NOMO-1 treated with DMSO at 0.1 percent for 48 hours (cell line): Measurements from ENCODE around the gene TMX1.
"Not testable (repeated sequence)": the region's sequence is repeated elsewhere in the genome, so short reads cannot be mapped to it uniquely, and the experiment has no call there.

Source experiments
- DNase-seq: peaks from one replicate; lab custom pipeline; 2025; ENCODE audit not compliant: unreplicated experiment; lab: John Stamatoyannopoulos, UW

TMX1 gene, protein sequence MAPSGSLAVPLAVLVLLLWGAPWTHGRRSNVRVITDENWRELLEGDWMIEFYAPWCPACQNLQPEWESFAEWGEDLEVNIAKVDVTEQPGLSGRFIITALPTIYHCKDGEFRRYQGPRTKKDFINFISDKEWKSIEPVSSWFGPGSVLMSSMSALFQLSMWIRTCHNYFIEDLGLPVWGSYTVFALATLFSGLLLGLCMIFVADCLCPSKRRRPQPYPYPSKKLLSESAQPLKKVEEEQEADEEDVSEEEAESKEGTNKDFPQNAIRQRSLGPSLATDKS

DNA sequence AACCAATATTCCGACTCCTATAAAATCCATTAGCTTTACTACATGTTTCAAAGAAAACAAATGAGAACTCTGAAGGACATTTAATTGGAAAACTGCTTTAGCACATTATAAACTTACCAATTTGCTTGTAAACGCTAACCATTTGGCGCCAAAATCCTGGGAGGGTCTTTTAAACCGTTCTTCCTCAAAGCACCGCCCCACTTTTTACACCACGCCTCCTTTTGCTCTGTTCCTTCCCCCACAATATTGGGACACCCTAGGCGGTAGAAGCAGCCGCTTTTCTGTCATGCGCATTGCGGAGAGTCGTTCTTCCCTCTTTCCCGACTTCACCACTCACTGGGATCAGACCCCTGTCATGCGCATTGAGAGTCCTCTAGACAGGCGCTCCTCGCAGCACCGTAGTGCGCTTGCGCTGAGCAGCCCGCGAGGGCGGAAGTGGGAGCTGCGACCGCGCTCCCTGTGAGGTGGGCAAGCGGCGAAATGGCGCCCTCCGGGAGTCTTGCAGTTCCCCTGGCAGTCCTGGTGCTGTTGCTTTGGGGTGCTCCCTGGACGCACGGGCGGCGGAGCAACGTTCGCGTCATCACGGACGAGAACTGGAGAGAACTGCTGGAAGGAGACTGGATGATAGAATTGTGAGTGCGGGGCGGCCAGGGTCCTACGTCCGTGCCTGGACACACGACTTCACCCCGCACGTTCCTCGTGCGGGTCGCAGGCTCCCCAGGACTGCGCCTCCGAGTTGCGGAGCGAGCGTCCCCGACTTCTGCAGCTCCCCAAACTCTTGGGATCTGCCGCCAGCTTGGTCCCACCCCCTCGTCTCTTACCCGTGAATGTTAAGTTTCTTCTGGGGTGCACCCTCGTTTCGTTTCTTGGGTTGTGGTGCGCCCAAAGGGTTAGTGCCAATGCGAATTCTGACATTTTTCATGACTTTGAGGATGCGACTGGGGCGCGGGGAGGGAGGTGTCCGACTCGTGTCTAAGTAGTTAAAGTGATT, at the start of gene TMX1:
TMX1 (plus strand) TSS at position 435 of the 991 bp plus-strand sequence; CDS start at position 481, 46 bp downstream.
- peak; percentile 97 for DNase-seq

DNA sequence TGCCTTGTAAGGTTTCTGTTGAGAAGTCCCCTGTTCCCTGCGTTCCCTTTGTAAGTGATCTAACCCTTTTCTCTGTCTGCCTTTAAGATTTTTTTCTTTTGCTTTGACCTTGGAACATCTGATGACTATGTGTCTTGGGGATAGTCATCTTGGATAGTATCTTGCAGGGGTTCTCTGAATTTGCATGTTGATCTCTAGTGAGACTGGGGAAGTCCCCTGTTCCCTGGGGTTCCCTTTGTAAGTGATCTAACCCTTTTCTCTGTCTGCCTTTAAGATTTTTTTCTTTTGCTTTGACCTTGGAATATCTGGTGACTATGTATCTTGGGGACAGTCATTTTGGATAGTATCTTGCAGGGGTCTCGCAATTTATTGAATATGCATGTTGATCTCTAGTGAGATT, 38.2 kb upstream of the TMX1 start:
- DNase-seq: no peak

DNA sequence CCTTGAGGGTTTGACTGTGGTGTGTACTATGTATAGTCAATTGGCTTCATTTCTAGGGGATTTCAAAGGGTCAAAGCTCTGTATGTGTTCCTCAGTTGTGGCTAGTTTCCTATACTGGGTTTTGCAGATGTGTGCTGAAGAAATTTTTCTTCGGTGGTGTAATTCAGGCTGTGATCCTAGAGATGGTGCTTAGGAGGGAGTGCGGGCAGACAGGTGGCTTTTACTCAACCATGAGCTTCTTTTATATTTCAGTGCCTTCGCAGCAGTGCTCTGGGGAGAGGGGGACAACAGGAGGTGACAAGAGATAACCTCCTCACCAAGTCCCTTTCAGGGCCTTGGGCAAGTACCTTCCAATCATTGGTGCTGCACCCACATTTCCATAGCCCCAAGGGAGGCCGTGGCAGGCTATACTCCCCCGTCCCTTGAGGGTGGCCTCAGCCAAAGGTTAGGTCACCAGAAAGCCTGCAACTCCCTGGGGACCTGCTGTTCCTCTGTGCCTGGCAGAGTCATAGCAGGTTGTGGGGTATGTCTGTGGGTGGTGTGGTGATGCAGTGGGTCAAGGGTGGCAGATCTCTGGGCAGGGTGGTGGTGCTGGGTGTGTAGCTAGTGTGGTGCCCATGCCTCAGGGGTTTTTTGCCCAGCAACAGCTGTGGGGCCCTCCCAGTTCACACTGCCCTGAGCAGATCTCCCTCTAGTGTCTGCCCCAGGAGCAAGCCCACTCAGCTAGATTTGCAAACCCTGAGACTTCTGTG, 37.0 kb upstream of the TMX1 start:
- no peak for DNase-seq

DNA sequence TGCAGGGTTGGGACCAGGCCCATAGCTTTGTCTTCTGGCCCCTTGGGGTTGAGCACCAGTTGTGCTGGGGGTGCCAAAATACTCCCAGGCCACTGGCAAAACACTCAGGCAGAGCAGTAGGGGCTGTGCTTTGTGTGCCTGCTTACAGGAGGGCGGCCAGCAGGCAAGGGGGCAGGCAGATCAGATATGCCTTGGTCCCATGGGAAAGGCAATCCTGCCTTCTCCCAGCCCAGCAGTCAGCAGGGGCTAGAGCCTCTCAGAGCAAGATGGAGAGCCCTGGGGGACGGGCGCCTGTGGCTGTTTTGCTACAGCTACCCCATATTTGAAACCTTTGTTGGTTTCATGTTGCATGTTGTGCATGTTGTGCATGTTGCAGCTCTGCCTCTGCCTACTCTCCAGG, 36.2 kb upstream of the TMX1 start:
- no peak for DNase-seq

DNA sequence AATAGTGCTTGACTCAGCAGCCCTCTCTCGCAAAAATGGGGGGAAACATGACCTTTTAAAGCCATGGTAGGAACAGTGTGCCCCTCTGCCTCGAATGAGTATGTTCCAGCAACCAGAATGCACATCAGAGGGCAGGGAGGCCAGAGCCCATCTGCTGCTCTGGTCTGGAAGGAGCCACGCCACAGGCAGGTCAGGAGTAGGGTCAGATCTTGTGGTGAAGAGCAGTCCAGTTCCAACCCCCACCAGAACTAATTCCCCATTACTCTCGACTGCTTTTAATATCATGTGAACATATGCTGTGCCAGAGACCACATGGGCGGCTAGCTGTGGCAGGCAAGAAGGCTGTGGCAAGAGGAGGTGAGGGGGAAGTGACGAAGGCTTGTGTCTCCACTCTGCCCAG, 34.6 kb upstream of the TMX1 start:
- no peak for DNase-seq

DNA sequence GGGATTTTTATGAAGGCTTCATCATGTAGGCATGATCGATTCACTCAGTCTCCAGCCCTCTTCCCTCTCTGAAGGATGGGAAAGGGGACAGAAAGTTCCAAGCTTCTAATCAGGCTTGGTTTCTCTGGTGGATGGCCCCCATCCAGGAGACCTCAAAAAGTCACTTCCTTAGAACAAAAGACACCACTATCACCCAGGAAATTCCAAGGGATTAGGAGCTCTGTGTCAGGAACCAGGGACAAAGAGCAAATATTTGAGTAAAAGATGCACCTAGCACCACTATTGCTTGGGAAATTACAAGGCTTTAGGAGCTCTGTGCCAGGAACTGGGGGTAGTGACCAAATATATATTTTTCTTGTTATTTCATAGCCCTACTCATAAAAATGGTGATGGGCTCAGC, 33.6 kb upstream of the TMX1 start:
- DNase-seq: no peak

DNA sequence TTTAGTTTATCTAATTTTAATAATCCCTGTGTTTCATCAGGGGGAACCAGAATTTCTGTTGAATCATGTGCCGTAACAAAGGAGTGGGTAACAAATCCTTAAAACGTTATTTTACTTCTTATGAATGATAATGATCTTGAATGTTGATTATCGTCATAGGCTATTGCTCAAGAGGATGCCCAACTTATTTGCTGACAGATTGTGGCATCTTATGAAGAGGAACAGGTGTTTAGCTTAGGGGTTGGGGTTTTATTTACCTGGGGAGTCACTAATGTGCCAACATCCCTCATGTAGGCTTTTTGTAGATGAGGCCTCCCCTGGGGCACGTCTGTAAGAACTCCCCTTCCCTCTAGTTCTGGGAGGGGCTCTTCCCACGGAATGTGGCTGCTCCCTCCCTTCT, 32.4 kb upstream of the TMX1 start:
- no peak for DNase-seq

DNA sequence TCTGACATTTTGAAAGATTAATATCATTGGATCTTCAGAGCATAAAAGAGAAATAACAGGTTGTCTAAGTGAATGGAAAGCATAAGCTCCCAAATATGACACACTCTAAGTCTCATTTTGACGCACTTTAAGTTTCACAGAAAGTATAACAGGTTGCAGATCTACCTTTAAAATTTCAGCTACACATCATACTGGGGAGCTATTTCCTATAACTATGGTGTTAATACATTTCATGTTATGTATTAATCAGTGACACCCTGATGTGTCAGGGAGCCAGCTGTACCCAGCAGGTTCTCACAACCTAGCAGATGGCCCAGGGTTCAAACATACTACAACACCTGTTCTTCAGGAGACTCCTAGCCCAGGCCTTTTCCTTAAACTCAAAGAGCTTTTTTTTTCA, 31.1 kb upstream of the TMX1 start:
- no peak for DNase-seq

DNA sequence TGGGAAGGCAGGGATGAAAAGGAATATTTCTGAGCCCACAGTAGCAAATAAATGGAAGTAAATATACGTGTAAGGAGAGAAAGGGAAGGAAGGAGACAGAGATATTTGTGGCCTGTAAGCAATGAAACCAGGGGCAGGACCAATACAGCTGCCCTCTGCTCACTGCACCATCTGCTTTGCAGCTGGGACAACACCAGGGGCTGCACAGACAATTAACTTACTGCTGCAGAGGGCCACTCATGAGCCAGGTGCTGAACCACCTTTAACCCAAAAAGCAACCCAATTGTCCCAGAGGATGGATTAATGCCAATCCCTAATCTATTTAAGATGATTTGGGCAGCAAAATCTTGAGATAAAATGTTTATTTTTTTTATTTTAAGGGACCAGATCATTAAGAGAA, 30.6 kb upstream of the TMX1 start:
- no peak for DNase-seq

DNA sequence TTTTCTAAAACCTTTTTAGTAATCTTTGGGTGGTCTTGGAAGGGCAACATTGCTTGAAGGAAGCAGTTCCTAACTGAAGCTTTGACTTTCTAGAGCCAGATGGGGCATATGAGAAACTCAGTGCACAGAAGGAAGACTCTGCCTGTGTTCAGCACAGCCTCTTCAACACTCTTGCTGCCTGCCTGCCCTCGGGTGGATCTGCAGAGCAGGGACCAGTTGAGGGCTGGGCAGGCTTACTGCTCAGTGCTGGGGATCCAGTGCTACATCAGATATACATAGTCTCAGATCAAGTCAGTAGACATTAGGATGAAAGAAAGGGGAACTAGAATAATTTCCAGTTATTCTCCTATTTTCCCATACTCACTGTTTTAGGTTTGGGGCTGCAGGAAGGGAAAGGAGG, 29.5 kb upstream of the TMX1 start:
- DNase-seq: no peak

DNA sequence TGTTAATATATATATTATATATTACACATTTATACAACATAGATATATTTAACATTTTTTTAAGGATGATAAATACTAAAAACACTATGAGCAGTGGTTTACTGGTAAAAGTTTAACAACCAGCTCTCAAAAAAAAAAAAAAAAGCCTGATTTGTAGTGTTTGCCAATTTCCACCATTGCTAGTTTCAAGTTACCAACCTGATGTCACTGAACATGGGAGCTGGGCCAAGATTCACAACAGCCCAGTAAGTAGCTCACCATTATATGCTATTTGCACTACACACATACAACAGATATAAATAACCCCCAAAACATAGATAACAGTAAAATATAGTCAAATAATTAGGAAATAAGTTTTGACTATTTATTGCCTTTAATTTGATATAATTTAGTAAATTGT, 28.9 kb upstream of the TMX1 start:
- no peak for DNase-seq

DNA sequence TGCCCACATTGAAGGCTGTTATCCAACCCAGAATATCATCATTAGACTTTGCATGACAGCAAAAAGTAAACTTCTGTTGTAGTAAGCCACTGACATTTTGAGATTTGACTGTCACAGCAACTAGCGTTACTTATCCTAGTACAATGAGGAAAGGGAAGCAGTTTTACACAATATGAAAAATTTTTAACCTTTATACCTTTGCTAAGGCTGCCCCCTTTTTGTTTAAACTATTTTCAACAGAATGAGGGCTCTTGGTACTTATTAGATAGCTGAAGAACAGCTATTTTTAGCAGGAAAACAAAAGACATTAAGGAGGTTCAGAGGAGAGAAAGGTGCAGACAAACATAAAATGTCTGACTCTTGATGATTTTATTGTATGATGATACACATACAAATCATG, 23.4 kb upstream of the TMX1 start:
- DNase-seq: no peak

DNA sequence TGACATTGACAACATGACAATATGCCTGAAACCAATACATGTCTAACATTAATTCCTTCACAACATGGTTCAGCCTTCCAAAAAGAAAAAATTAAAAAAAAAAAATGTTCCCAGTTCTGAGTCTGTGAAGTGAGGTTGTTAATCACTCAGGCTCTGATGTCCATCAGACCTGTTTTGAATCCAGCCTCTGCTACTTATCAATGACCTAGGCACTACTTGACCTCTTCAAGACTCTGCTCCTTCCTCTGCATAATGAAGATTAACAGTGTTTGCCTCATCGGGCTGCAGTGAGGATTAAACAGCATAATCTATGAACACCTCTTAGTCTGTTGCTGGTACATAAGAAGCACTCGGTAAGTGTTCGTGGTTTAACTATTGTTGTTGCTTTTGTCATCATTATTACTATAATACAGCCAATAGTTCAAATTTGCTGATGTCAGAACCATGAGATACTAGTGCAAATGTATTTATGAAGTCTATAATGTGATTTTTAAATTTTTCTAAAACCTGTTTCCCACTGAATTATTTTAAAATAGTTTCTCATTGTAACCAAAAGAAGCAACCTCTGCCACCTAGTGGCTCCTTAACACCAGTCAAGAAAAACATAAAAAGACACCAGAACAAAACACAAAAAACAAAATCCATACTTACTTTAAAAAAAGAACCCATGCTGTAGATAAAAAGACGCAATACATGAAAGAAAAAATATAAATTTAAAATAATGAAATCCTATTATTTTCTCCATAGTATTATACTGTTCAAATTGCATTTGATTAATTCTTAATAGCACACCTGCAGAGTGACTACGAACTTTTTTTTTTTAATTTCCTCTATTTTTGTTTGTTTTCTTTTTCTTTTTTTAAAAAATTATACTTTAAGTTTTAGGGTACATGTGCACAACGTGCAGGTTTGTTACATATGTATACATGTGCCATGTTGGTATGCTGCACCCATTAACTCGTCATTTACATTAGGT, 20.3 kb upstream of the TMX1 start:
- DNase-seq: peak; percentile 23

DNA sequence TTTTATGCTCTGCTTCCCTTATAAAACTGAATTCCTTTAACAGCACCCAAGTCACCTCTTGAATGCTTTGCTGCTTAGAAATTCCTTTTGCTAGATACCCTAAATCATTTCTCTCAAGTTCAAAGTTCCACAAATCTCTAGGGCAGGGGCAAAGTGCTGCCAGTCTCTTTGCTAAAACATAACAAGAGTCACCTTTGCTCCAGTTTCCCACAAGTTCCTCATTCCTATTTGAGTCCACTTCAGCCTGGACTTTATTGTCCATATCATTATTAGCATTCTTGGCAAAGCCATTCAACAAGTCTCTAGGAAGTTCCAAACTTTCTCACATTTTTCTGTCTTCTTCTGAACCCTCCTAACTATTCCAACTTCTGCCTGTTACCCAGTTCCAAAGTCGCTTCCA, 16.6 kb upstream of the TMX1 start:
- not testable (repeated sequence) for DNase-seq

DNA sequence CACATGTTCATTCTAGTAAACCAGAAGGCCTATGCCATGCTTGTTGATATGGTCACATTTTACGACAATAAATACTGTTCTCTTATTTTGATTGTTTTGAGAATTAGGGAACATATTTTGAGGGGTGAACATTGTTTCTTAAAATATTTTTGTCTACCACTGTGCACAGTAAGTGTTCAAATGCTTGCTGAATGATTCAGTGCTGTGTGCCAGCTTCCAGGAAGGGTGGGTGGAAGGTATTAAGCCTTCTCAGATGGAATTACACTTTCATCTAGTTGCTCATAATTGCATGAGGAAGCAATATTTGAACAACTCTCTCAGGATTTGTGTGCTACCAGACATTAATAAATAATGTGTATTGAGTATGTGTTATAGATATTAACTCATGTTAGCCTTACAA, 15.5 kb upstream of the TMX1 start:
- no peak for DNase-seq

DNA sequence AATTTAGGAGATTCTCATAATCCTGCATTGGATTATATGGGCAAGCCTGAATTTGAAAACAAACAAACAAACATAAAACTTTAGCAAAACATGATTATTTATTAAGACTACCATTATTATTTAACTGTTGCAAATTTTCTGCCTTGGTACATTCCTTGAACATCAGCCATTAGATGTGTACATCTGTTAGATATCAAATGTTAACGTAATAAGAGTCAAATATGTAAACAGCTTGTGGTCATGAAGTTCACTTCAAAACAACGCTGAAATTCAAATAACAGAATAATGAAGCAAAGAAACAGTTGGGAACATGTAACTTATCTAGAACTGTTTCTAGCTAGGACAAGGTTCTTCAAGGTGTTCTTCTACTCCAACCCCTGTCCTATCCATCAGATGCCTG, 14.3 kb upstream of the TMX1 start:
- DNase-seq: no peak

DNA sequence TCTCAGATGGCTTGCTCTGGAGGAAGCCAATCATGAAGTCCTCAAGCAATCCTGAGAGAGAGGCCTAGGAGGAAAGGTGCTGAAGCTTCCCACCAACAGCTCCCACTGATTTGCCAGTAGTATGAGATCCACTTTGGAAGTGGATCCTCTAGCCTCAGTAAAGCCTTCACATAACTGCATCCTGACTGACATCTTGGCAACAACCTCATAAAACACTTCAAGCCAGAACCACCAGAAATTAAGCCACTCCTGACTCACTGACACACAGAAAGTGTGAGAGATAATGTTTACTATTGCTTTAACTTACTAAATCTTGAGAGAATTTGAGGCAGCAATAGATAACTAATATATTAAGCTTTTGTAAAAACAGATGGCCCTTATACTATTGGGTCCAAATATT, 11.7 kb upstream of the TMX1 start:
- DNase-seq: no peak

DNA sequence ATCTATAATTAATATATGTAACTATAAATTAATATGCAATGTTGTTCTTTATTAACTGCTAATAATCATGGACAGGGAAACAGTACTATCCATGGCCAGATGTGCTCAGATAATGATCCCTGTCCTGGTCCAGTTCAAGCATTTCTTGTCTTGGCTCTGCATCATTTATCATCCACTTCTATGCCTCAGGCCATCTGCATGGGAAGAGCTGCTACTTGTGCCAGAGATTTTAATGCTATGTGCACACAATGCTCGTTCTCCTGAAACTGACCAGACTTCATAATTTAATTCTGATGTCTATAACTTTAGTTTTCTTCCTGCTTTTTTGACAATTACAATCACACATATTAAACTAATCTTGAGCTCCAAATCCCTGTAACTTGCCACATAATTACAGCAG, 11.2 kb upstream of the TMX1 start:
- no peak for DNase-seq

DNA sequence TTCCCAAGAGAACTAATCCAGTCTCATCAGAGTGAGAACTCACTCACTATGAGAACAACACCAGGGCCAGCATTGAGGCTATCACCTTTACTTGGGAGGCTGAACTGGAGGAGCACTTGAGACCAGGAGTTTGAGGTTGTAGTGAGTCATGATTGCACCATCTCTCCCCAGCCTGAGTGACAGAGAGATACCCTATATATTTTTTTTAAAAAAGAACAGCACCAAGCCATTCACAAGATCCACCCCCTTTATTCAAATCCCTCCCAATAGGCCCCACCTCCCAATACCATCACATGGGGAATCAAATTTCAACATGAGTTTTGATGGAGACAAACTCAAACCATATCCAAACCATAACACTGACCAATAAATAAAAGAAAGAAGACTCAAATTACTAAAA, 3.7 kb upstream of the TMX1 start:
- DNase-seq: peak; percentile 58

DNA sequence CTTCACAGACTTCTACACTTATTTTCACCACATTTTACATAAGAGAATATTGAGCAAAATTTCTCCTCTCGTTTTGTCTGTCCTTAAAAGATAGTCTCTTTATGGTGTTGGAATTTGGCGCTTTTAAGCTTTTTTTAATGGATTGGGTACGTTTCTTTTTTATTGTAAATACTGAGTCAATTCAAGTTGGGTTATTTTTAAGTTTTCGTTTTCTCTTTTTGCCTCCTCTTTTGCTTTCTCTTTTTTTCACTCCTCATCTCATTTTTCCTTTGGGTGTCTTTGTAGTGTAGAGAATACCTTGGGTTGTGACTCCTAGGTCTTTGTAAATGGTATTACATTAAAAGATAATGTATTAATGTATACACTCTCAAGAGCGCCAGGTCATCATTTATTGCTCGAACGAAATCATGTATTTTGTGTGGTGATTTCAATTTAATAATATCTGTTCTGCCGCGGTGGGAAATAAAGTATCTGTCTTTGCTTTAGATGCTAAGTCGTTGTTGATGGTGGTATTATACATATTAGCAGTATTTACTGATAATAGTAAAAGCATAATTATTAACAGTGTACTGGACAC, 845 bp downstream of the TMX1 start:
- DNase-seq: no peak
